ENCODE measurements around the gene PAQR7.

PAQR7 gene

GRCh38 chr1:25900219-25900618 lies 24.7 kb upstream of the PAQR7 start:
- no peak for DNase-seq

GRCh38 chr1:25899792-25900191 lies 24.3 kb upstream of the PAQR7 start:
- no peak for DNase-seq

GRCh38 chr1:25898223-25899015 lies 22.9 kb upstream of the PAQR7 start:
- no peak for DNase-seq

GRCh38 chr1:25897754-25898153 lies 22.2 kb upstream of the PAQR7 start:
- DNase-seq, result no peak

GRCh38 chr1:25896266-25896665 lies 20.8 kb upstream of the PAQR7 start:
- no peak for DNase-seq

GRCh38 chr1:25895365-25895990 lies 20.0 kb upstream of the PAQR7 start:
- DNase-seq, result peak; percentile 91

- no peak for DNase-seq
These were observed 17.6 kb upstream of the PAQR7 start for GRCh38 chr1:25893116-25893515.

GRCh38 chr1:25891606-25892005 lies 16.1 kb upstream of the PAQR7 start:
- no peak for DNase-seq

GRCh38 chr1:25890239-25891034 lies 14.9 kb upstream of the PAQR7 start:
- no peak for DNase-seq

- DNase-seq, result no peak
These were observed 14.0 kb upstream of the PAQR7 start for GRCh38 chr1:25889470-25889869.

GRCh38 chr1:25888426-25888987 lies 13.0 kb upstream of the PAQR7 start:
- DNase-seq, result no peak

- DNase-seq, result no peak
These were observed 10.1 kb upstream of the PAQR7 start for GRCh38 chr1:25885602-25886001.

GRCh38 chr1:25881266-25881665 lies 5.8 kb upstream of the PAQR7 start:
- no peak for DNase-seq

- no peak for DNase-seq
These were observed 5.0 kb upstream of the PAQR7 start for GRCh38 chr1:25880518-25880917.

GRCh38 chr1:25879675-25880074 lies 4.2 kb upstream of the PAQR7 start:
- no peak for DNase-seq

- DNase-seq, result no peak
These were observed 3.2 kb upstream of the PAQR7 start for GRCh38 chr1:25878690-25879089.

- DNase-seq, result no peak
These were observed 1.6 kb upstream of the PAQR7 start for GRCh38 chr1:25877155-25877554.

- no peak for DNase-seq
These were observed 1.2 kb upstream of the PAQR7 start for GRCh38 chr1:25876693-25877077.

GRCh38 chr1:25875856-25876692 lies 566 bp upstream of the PAQR7 start:
- peak; percentile 7 for DNase-seq

GRCh38 chr1:25874635-25875153 lies 814 bp downstream of the PAQR7 start:
- DNase-seq, result no peak

GRCh38 chr1:25874209-25874608 lies 1.3 kb downstream of the PAQR7 start:
- DNase-seq, result no peak

- DNase-seq, result no peak
These were observed 2.4 kb downstream of the PAQR7 start for GRCh38 chr1:25873120-25873519.
